GM19468 (cell line): Measurements from ENCODE around the gene MS4A6E.

Experiments used
- ATAC-seq: cut with Tn5 transposase; IDR thresholded peaks from one replicate; pipeline ENCODE4 v1.9.1; 2021; ENCODE audit warnings: mild to moderate bottlenecking, moderate library complexity, moderate number of reproducible peaks; ENCODE audit not compliant: unreplicated experiment; ENCODE audit errors: extremely low read depth

Gene MS4A6E

DNA sequence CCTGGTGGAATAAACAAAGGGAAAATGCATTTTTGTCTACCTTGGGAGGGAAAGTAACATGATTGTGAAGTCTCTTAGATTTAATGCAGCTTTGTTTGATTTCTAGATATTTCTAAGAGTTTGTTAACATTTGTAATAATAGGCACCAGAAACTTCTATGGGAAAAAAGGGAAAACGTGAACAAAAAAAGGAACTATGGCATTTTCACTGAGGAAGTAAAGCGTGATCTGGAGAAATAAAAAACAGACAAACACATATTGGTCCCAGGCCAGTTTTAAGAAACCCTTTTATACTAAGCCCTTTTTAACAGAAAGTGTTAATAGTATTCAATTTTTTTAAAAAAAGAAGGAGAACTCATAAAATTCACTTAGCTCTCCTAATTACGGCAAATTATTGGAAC lies 44.3 kb downstream of the MS4A6E start:
- ATAC-seq = no peak

- no peak for ATAC-seq
Measured at GRCh38 chr11:60371854-60372253, 44.8 kb downstream of the MS4A6E start.

- no peak for ATAC-seq
Measured at GRCh38 chr11:60372767-60373166, 45.7 kb downstream of the MS4A6E start.

DNA sequence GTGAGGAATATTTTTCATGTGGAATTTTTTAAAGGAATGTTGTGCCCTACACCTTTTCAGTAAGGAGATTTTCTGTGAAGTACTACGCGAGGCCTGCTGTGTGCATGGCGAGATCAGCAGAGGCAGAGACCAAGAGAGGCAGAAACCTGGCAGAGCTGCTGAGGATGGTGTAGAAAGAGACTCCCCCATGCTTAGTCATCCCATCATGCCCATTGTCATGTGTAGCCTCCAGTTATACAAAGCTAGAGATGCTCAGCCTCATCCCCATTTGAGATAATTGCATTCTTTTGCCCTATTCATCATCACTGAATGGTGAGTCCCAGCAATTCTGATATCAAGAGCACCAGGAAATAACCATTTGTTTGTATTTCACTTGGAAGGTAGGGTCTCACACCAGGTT lies 48.3 kb downstream of the MS4A6E start:
- ATAC-seq = no peak

DNA sequence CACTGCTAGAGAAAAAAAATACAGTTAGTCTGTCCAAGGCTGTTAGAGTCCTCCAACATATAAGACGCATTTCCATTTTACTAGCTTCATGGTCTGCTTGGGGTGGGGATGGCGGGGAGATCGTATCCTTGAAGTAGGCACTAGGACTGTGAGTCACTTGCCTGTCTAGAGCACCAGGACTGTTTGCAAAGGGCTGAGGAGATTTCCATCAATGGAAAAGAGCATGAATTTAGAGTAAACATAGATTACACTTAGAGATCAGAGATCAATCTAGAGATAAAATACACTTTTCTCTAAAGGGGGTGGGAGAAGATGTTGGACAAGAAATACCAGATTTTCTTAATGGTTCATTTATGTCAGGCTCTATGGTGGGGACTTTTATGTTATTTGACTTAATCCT lies 49.5 kb downstream of the MS4A6E start:
- no peak for ATAC-seq

DNA sequence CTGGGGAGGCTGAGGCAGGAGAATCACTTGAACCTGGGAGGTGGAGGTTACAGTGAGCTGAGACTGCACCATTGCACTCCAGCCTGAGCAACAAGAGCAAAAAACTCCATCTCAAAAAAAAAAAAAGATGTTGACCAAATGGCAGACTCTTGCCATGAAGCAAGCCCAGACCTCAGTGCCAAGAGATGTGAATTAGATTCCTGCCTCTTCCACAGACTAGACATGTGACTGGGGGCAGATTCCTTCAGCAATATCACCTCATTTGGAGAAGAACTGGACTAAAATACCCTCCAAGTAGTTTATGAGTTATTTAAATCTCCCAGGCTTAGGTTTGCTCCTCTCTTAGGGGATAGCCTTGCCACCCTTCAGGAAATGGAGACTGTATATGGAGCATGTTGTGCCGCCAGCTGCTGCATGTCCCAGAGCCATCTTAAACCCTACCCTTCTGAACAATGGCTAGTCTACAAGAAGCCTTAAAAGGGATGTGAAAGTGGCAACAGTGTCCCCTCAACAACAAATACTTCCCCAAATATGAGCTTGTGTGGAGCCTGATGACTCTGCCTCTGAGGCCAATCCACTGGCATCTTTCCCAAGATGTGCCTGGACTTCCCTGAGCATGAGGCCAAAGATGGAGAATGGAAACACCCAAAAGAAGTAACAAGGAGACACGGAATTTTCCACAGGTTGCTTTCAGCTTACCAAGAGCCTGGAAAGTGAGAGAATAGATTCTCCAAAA lies 50.5 kb downstream of the MS4A6E start:
- no peak for ATAC-seq

- peak; percentile 57 for ATAC-seq
Measured at GRCh38 chr11:60378354-60378753, 51.3 kb downstream of the MS4A6E start, which contains the start of gene MS4A7. Gene MS4A7, plus strand, starts transcription at chr11:60378532. Its CDS starts 4,610 bp downstream, at chr11:60383142.

DNA sequence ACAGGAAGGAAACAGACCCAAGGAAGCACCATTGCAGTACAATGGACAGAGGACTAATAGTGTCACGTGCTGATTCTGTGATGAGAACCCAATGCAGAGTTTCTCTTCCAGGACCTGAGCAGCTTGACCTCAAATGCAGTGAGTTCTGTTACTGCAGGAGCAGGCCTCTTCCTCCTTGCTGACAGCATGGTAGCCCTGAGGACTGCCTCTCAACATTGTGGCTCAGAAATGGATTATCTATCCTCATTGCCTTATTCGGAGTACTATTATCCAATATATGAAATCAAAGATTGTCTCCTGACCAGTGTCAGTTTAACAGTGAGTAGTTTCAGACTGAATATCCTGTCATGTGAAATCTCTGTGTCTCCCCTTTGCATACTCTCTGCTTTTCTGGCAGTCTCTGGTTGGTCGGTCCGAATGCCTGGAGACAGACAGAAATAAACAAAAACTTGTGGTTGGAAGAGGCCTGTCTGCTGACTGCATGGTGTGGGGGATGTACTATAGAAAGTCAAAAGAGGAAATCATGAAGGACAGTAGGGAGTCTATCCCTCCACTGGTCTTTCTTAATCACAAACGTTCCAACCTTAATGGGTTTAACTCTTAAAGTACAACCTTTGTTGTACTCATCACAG lies 62.3 kb downstream of the MS4A6E start:
- ATAC-seq = peak; percentile 86

GRCh38 chr11:60390419-60390818 lies 63.4 kb downstream of the MS4A6E start:
- ATAC-seq = no peak
